ENCODE results near the gene TMCO4. TPM values are rescaled to one million over a fixed set of nuclear protein-coding genes. Genes with fewer than 3 reads are reported as not detected.
A peak's percentile ranks its signal among the peaks of the same experiment; 100 is the strongest.

The TMCO4 gene
- total RNA-seq, 2 donors from 2014 or later: 19.6 to 22.1 TPM

DNA sequence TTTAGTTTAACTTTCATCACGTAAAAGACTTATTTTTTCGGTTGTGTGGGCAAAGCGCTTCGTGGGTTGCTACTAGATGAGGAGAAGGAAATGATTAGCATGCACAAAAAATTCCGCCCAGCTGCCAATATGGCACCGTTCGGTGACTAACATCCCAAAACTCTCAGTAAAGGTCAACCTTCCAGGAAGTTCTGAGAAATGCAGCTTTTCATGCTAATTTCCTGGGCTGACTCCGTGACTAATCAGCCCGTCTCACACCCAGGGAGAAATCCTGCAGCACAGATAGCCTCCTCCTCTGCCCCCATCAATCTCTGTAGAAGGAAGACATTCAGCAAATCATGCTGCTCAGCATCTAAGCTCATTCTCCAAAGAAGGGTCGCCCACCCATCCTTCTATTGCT, 34.1 kb downstream of the TMCO4 start:
- Mint-ChIP-seq H3K27ac (no peak overlapping the region), H3K9me3 (no peaks in the 10 kb centered on the region), H3K27me3 (ENCODE audit: low read depth) (no peaks in the 10 kb centered on the region), H3K36me3 (ENCODE audit: insufficient read depth in 2 of 2) (no peaks in the 10 kb centered on the region), H3K4me3 (peak overlapping the region in 1 of 2 donors; percentile 50), H3K4me1 (ENCODE audit: low read depth) (peaks cover 18% of the 10 kb centered on the region)
- DNase-seq (peak; percentile 35), ATAC-seq (replicated peaks in 1 of 2) (peak; percentile 68 to 82)

DNA sequence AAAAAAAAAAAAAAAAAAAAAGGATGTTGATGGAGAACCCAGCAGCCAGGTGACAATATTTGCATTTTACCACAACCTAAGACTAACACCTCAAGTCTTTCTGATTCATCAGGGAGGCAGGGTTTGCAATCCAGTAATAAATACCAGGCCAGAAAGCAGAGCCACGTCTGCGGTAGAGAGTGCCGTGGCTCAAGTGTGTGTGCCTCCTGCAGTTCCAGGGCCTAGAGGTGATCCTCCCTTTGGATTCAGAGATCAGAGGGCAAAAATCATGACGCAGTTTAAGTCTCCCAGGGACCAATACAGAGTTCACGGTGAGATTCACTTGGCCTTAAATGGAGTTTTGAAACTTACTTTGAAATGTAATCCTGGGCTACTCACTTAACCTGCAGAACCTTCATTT, 34.9 kb downstream of the TMCO4 start:
- Mint-ChIP-seq H3K4me1 (ENCODE audit: low read depth) (peaks cover 18% of the 10 kb centered on the region), H3K27me3 (ENCODE audit: low read depth) (no peaks in the 10 kb centered on the region), H3K4me3 (peak overlapping the region; percentile 50 to 59), H3K36me3 (ENCODE audit: insufficient read depth in 2 of 2) (no peaks in the 10 kb centered on the region), H3K27ac (no peak overlapping the region), H3K9me3 (no peaks in the 10 kb centered on the region)
- peak; percentile 70 to 74 for ATAC-seq (replicated peaks in 1 of 2)
- peak; percentile 11 to 12 for DNase-seq

DNA sequence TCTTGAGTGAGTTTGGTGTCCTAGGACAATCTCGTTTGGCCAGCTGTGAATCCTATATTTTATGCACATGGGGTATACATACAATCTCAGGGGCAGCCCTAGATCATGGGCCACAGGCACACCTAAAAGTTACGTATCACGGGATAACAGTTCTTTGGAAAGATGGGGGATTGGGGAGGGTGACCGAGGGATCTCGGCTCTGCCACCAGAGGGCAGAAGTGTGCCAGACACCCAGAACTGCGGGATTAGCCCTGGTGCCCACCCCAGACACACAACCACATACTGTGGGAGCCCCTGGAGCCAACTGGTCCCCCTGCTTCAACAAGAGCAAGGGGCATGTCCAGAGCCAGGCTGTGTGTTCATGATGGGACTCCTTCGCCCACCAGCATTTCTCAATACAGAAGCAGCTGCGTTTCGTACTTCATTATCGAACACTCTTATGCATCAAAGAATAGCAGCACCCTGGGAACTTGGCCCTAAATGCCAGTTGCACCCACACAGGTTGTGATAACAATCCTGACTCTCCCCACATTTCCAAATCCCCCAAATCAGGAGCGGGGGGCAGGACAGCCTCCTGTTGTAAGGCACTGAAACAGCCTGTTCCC, 37.4 kb downstream of the TMCO4 start:
- H3K27ac Mint-ChIP-seq: no peak overlapping the region
- DNase-seq (peak; percentile 22 to 38), ATAC-seq (replicated peaks in 1 of 2) (no peak)
- peaks cover 18% of the 10 kb centered on the region for H3K4me1 Mint-ChIP-seq (ENCODE audit: low read depth)
- H3K9me3 Mint-ChIP-seq: no peaks in the 10 kb centered on the region
- no peak overlapping the region for H3K4me3 Mint-ChIP-seq
- H3K36me3 Mint-ChIP-seq (ENCODE audit: insufficient read depth in 2 of 2): peaks cover 0 to 1% of the 10 kb centered on the region in 2 donors
- H3K27me3 Mint-ChIP-seq (ENCODE audit: low read depth): no peaks in the 10 kb centered on the region

DNA sequence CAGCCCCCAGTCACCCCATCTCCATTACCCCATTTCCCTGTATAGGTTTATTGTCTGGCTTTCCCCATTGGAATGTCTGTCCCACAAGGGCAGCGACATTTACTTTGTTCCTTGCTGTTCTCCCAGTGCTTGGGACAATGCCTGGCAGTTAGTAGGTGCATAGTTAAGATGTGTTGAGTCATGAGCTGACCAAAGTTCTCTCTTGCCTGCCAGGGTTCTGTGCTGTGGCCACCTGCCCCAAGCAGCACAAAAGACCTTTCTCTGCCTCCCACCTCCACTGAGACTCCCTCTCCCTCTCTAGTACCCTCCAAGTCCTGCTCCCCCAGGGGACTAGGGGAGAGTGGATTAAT, 40.0 kb downstream of the TMCO4 start:
- ATAC-seq (replicated peaks in 1 of 2): no peak
- no peaks in the 10 kb centered on the region for H3K4me1 Mint-ChIP-seq (ENCODE audit: low read depth)
- no peak overlapping the region for H3K27ac Mint-ChIP-seq
- no peak for DNase-seq
- H3K4me3 Mint-ChIP-seq: no peak overlapping the region
- no peaks in the 10 kb centered on the region for H3K9me3 Mint-ChIP-seq
- H3K36me3 Mint-ChIP-seq (ENCODE audit: insufficient read depth in 2 of 2): peaks cover 0 to 1% of the 10 kb centered on the region in 2 donors
- no peaks in the 10 kb centered on the region for H3K27me3 Mint-ChIP-seq (ENCODE audit: low read depth)

DNA sequence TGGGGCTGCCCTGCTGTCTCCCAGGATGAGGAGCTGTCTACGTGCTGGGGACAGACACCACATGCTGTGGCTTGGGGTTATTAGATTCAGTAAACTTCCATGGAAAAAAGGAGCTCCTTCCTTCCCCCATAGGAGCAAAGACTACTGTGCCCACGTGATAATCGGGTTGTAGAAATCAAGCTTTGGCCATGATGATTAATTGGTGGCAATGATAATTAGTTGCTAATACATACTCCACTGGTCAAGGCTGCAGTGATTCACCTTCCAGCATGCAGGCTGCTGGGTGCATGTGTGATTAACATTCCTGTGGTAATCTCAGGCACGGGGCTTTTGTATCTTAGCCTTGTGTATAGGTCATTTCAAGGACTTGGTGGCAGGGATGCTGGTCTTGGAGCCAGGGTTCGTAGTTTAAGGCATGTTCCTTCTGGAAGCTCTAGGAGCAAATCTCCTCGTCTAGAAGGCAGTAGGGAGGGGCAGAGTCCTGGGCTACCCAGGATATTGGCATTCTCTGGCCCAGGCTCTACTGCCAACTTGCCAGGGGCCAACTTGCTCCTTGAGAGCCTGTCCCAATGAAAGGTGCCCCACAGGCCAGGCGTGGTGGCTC, 41.4 kb downstream of the TMCO4 start:
- DNase-seq (no peak), ATAC-seq (replicated peaks in 1 of 2) (no peak)
- H3K4me3 Mint-ChIP-seq: no peak overlapping the region
- no peaks in the 10 kb centered on the region for H3K9me3 Mint-ChIP-seq
- no peaks in the 10 kb centered on the region for H3K27me3 Mint-ChIP-seq (ENCODE audit: low read depth)
- H3K4me1 Mint-ChIP-seq (ENCODE audit: low read depth): no peaks in the 10 kb centered on the region
- H3K36me3 Mint-ChIP-seq (ENCODE audit: insufficient read depth in 2 of 2): peaks cover 0 to 1% of the 10 kb centered on the region in 2 donors
- H3K27ac Mint-ChIP-seq: no peak overlapping the region

DNA sequence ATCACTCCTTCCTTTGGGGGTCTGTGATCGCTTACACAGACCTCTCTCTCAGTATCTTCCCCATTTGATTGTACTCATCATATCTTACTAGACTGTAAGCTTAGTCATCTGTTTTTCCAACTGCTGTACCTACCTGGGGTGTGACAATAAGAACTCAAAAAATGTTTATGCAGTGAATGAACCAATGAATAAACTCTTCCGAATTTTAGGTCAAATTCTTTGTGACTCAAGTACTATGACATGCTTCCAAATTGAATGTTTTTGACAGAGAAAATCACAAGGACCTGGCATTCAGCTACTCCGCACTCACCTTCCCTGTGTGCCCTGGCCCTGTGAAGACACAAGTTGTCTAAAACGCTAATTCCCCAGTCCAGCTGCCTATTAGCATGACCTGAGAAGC, 42.1 kb downstream of the TMCO4 start:
- no peak for DNase-seq
- Mint-ChIP-seq H3K27me3 (ENCODE audit: low read depth) (no peaks in the 10 kb centered on the region), H3K9me3 (no peaks in the 10 kb centered on the region), H3K4me1 (ENCODE audit: low read depth) (no peaks in the 10 kb centered on the region), H3K36me3 (ENCODE audit: insufficient read depth in 2 of 2) (peaks cover 0 to 1% of the 10 kb centered on the region in 2 donors), H3K27ac (no peak overlapping the region), H3K4me3 (no peak overlapping the region)
- ATAC-seq (replicated peaks in 1 of 2): no peak

DNA sequence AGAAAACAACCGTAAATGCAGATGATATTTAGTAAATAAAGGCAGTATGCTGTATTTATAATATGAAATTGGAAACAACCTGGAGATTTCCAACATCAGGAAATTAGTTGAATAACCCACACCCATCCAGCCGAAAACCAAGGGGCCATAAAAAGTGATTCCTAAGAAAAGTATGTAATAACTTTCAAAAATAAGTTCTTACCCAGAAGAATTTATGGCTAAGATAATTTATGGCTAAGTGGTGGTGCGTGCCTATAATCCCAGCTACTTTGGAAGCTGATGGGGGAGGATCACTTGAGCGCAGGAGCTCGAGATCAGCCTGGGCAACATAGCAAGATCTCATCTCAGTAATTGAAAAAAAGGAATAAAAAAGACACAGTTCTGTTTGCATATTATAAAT, 43.2 kb downstream of the TMCO4 start:
- no peaks in the 10 kb centered on the region for H3K4me1 Mint-ChIP-seq (ENCODE audit: low read depth)
- ATAC-seq (replicated peaks in 1 of 2) (no peak), DNase-seq (no peak)
- no peaks in the 10 kb centered on the region for H3K9me3 Mint-ChIP-seq
- no peaks in the 10 kb centered on the region for H3K27me3 Mint-ChIP-seq (ENCODE audit: low read depth)
- no peak overlapping the region for H3K27ac Mint-ChIP-seq
- H3K4me3 Mint-ChIP-seq: no peak overlapping the region
- peaks cover 0 to 1% of the 10 kb centered on the region in 2 donors for H3K36me3 Mint-ChIP-seq (ENCODE audit: insufficient read depth in 2 of 2)

DNA sequence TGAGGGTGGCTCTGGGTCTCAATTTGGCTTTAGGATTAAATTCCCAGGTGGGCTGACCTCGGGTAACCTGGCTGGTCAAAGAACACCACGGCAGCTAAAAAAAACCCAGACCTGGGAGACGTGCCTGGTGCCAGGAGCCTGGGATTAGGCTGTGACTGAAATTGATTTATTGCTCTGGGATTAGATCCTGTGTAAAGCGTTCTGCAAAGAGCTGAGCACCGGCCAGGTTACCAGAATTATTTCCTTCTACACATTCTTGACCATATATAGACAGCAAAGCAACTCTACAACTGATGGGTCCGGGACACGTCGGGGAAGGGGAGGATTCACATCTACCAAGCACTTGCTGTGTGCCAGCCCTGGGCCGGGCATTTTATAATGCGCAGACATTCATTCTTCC, 45.2 kb downstream of the TMCO4 start:
- no peaks in the 10 kb centered on the region for H3K27me3 Mint-ChIP-seq (ENCODE audit: low read depth)
- no peaks in the 10 kb centered on the region for H3K9me3 Mint-ChIP-seq
- ATAC-seq (replicated peaks in 1 of 2) (no peak), DNase-seq (no peak)
- no peaks in the 10 kb centered on the region for H3K4me1 Mint-ChIP-seq (ENCODE audit: low read depth)
- H3K36me3 Mint-ChIP-seq (ENCODE audit: insufficient read depth in 2 of 2): peaks cover 1 to 3% of the 10 kb centered on the region in 2 donors
- H3K27ac Mint-ChIP-seq: no peak overlapping the region
- H3K4me3 Mint-ChIP-seq: no peak overlapping the region

DNA sequence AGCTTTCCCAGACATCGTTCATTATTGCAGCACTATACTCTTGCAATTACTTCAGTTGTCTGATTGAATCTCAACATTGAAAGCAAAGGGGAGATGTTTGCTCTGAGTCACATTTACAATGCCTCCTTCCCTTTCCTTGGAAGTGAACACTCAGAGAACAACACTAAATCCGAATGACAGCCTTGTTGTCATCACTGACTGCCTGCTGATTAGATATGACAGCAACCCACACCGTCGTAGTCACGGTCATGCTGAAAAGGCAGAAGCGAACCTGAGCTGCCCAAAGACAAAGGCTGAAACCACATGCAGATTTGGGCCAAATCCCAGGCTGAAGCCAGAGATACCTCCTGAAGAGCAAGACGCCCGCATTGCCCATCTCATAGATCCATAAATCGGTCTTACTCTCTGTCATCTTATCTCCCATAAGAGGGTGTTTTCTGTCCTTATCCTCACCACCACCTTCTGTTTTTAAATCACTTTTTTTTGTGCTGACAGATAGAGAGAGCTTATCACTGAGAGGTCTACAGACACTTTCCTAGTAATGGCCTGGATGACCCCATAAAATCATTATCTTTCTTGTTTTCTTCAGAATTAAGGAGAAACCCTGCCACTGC, 47.5 kb downstream of the TMCO4 start:
- no peak for DNase-seq
- no peaks in the 10 kb centered on the region for H3K4me1 Mint-ChIP-seq (ENCODE audit: low read depth)
- no peaks in the 10 kb centered on the region for H3K27me3 Mint-ChIP-seq (ENCODE audit: low read depth)
- H3K27ac Mint-ChIP-seq: no peak overlapping the region
- ATAC-seq (replicated peaks in 1 of 2): no peak
- H3K36me3 Mint-ChIP-seq (ENCODE audit: insufficient read depth in 2 of 2): peaks cover 0 to 3% of the 10 kb centered on the region in 2 donors
- no peaks in the 10 kb centered on the region for H3K9me3 Mint-ChIP-seq
- no peak overlapping the region for H3K4me3 Mint-ChIP-seq

DNA sequence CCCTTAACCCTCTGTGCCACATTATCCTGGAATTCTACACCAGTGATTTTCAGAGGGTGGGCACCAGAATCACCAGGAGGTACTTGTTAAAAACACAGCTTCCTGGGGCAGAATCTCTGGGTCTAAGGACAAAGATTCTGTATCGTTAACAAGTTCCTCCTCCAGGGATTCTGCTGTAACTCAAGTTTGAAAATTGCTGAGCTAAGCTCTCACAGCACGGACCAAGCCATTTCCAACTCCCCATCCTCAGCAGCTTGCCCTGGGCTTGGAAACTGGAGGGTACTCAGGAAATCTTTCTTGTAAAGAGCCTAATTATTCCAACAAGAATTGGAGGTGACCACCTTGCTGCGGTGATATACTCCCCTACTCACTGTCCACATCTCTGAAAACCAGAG, 48.8 kb downstream of the TMCO4 start:
- Mint-ChIP-seq H3K36me3 (ENCODE audit: insufficient read depth in 2 of 2) (peaks cover 0 to 3% of the 10 kb centered on the region in 2 donors), H3K27me3 (ENCODE audit: low read depth) (no peaks in the 10 kb centered on the region), H3K9me3 (no peaks in the 10 kb centered on the region), H3K4me3 (no peak overlapping the region), H3K4me1 (ENCODE audit: low read depth) (no peaks in the 10 kb centered on the region), H3K27ac (no peak overlapping the region)
- ATAC-seq (replicated peaks in 1 of 2): no peak
- no peak for DNase-seq

DNA sequence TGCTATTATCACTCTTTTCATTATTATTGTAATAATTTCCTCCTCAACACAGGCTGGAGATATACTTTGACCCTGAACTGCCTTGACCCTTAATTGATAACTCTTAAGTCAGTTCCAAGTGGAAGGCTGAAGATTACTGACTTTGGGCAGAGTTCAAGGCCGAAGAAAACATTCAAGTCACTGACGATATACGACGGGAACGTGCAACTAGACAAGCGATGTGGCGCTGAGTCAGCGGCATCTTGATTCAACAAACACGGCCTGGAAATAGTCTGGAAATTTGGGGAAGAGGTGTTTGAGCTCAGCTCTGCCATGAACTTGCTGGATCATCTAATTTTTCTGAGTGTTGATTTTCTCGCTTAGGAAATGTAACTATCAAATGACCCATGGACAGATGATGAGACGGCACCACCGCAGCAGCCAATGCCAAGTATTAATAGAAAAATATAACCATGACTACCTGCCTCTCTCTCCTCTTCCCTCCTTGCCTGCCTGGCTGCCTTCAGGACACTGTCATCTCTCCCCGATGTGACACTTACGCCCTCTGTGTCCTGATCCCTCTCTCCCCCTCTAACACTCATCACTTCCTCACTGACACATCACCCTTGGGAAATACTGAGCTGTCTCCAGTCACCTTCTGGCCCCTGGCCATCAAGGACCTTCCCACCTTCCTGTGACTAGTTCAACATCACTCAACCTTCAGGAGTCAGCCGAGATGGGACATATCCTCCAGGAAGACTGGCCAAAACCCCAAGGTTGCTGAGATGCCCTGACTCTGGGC, 49.4 kb downstream of the TMCO4 start:
- no peaks in the 10 kb centered on the region for H3K27me3 Mint-ChIP-seq (ENCODE audit: low read depth)
- H3K4me1 Mint-ChIP-seq (ENCODE audit: low read depth): no peaks in the 10 kb centered on the region
- H3K9me3 Mint-ChIP-seq: no peaks in the 10 kb centered on the region
- DNase-seq (no peak), ATAC-seq (replicated peaks in 1 of 2) (no peak)
- H3K4me3 Mint-ChIP-seq: no peak overlapping the region
- H3K36me3 Mint-ChIP-seq (ENCODE audit: insufficient read depth in 2 of 2): peaks cover 0 to 3% of the 10 kb centered on the region in 2 donors
- H3K27ac Mint-ChIP-seq: no peak overlapping the region

DNA sequence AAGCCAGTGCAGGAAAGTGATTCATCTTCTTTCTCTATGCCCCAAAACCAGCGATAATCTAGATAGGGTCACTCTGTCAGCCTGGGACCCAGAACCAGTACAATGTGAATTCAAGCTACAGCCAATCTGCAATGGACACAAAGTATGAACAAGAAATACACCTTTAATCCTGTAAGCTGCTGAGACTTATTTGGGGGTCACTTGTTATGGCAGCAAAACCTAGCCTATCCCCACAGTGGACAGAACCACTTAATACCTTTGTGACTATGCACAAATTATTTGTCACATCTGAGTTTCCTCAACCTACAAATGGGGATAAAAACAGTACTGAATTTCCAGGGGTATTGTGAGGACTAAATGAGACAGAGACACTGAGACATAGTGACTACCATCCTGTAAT, 50.0 kb downstream of the TMCO4 start:
- DNase-seq (no peak), ATAC-seq (replicated peaks in 1 of 2) (no peak)
- H3K27me3 Mint-ChIP-seq (ENCODE audit: low read depth): no peaks in the 10 kb centered on the region

DNA sequence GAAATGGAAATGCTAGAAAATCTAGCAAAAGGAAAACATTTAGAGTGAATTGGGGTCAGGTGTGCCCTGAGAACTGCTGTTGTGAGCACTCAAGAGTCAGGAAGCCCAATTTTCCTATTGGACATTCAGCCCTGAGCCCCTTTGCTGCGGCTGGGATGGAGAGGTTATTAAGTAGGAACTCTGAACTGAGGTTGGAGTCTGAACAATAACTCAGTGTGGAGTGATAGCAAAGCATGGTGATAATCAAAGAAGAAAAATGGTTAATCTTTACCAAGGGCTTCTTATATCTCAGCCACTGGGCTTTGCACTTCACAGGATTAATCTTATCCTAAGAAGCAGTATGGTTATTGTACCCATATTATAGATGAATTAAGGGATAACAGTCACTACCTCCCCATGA, 52.0 kb downstream of the TMCO4 start:
- H3K27ac Mint-ChIP-seq: no peak overlapping the region
- DNase-seq (no peak), ATAC-seq (replicated peaks in 1 of 2) (no peak)
- no peak overlapping the region for H3K4me3 Mint-ChIP-seq
- no peaks in the 10 kb centered on the region for H3K4me1 Mint-ChIP-seq (ENCODE audit: low read depth)
- H3K36me3 Mint-ChIP-seq (ENCODE audit: insufficient read depth in 2 of 2): peaks cover 0 to 3% of the 10 kb centered on the region in 2 donors
- H3K27me3 Mint-ChIP-seq (ENCODE audit: low read depth): no peaks in the 10 kb centered on the region
- H3K9me3 Mint-ChIP-seq: no peaks in the 10 kb centered on the region

More for the DNA sequence above, 50.0 kb downstream of the TMCO4 start:
- Mint-ChIP-seq H3K4me1 (ENCODE audit: low read depth) (no peaks in the 10 kb centered on the region), H3K36me3 (ENCODE audit: insufficient read depth in 2 of 2) (peaks cover 0 to 3% of the 10 kb centered on the region in 2 donors), H3K27ac (no peak overlapping the region), H3K9me3 (no peaks in the 10 kb centered on the region), H3K4me3 (no peak overlapping the region)

All from activated T-cell treated with anti-CD3 and anti-CD28 coated beads, Interleukin-2, amount 50 U/mL, for 72 hours (primary cell).